Suppressor macrophage treated with lipopolysaccharide for 1 hour (primary cell): ENCODE results near the gene ZNF454.

Experiments used
- DNase-seq, 3 donors: peaks; one replicate each; pipeline ENCODE4 v3.0.0-alpha.2; 2020 to 2022

ZNF454 gene

GRCh38 chr5:178993955-178994579, 53.1 kb downstream of the ZNF454 start:
- no peak for DNase-seq

- DNase-seq, result no peak
Measured at GRCh38 chr5:178994580-178995340, 53.8 kb downstream of the ZNF454 start, which contains the start of gene GRM6. GRM6 (minus strand) TSS chr5:178995320; CDS start chr5:178994944, 376 bp downstream.

DNA sequence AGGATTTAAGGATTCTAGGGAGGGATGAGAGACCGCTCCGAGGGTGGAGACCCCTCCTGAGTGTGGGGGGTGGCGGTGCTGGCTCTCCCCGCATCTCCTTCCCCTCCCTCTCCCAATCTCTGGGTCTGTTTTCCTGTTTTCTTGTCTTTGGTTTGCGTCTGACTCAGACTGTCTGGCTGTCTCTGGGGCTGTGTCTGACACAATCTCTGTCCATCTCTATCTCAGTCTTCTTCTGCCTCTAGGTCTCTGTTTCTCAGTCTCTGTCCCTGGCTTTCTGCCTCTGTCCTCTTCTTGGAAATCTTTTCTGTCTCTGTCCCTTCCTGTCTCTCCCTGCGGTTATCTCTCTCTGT, 54.3 kb downstream of the ZNF454 start:
- no peak for DNase-seq

DNA sequence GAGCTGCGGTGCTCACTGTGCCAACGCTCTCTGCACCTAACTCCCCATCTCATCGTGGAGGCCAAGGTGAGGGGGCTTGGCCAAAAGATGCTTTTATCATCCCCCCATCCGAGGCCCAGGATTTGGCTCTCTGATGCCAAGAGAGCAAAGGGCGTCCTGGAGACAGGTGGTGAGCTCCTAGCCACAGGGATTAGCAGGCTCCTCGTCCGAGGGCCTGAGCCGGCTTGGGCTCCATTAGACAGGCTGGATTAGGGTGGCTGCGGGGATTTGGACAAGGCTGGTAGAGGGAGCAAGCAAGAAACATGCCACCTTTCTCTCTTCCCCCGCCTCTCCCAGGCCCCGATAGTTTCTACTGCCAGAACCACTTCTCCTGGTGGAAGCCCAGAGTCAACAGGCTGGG, 55.2 kb downstream of the ZNF454 start:
- no peak for DNase-seq

DNA sequence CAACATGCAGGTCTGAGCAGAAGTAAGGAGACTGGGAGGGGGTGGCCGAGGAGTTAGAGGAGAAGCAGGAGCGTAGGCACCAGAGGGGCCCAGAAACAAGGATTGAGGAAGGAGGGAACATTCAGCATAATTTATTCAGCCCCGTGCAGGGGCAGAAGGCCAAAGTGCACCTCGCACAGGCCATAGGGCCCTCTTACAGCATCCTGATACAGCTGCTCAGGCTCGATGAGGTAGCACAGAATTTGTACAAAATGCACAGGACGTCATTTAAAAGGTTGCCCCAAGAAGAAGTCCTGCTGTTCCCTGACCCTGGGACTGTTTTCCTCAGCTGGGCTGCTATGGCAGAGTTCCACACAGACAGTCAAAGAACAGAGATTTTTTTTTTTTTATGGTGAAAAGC, 56.2 kb downstream of the ZNF454 start:
- DNase-seq, result no peak

GRCh38 chr5:178998441-178998840, 57.4 kb downstream of the ZNF454 start:
- DNase-seq, result no peak

DNA sequence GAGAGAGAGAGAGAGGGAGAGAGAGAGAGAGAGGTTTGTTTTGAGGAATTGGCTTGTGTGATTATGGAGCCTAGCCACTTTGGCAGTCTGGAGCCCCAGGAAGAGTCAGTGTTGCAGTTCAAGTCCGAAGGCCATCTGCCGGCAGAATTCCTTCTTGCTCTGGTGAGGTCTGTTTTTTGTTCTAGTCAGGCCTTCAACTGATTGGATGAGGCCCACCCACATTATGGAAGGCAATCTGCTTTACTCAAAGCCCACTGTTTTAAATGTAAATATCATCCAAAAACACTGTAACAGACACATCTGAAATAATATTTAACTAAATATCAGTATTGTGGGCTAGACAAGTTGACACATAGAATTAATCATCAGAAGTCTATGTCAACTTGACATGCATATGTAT, 65.6 kb downstream of the ZNF454 start:
- DNase-seq, result no peak

DNA sequence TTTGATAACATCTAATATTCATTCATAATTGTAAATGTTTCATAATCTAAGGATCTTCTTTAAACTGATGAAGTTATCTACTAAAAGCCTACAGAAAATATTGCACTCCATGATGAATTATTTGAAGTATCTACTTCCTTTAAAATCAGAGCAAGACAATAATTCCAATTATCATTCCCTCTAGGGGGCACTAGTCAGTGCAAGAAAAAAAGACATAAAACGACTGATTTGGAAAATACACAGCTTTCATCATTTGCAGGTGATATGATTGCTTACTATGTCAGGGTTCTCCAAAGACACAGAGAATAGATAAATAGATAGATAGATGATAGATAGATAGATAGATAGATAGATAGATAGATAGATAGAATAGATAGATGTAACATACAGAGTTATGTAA, 67.7 kb downstream of the ZNF454 start:
- DNase-seq, result no peak
